Stimulated activated naive CD4-positive, alpha-beta T cell (primary cell): ENCODE results near the gene LMNTD2.
"Not testable (repeated sequence)": the region's sequence is repeated elsewhere in the genome, so short reads cannot be mapped to it uniquely, and the experiment has no call there.

Experiments
- DNase-seq, 6 experiments: peaks; one replicate each; lab custom pipeline; 2025; lab: John Stamatoyannopoulos, UW

The LMNTD2 gene

GRCh38 chr11:532986-533585 is 27.5 kb downstream of the LMNTD2 start:
- DNase-seq = no peak

GRCh38 chr11:532527-532985 is 28.0 kb downstream of the LMNTD2 start:
- no peak for DNase-seq

GRCh38 chr11:531919-532526 is 28.5 kb downstream of the LMNTD2 start:
- no peak for DNase-seq

- DNase-seq = no peak
These were observed 29.3 kb downstream of the LMNTD2 start for GRCh38 chr11:530960-531831.

DNA sequence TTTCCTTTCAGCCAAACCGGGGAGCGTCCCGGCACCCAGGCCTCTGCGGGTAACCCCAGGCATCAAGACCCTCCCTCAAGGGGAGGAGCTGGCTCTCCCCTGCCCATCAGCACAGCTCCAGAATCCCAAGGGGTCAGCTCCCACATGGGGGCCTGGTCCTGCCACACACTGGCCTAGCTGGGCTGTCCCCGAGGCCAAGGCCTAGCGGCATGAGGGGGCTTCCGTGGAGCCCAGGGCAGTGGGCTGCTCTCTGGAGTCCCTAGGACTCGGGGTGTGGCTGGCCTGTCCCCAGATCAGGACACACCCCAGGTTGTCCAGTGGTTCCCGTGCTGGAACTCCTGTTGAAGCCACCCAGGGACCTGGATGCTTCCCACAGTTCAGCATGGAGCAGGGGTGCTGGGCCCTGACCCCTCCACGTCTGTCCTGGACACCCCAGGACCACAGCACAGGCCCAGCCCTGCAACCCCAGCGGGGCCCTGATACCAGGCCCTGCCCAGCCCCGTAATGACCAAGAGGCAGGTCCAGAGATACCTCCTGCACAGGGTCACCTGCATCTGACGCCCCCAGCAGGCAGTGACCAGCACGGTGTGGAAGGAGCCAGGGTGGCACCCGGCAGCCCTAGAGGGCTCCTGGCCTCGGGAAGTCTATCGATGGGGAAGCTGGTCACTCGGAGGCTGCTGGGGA is 30.7 kb downstream of the LMNTD2 start:
- DNase-seq = no peak

DNA sequence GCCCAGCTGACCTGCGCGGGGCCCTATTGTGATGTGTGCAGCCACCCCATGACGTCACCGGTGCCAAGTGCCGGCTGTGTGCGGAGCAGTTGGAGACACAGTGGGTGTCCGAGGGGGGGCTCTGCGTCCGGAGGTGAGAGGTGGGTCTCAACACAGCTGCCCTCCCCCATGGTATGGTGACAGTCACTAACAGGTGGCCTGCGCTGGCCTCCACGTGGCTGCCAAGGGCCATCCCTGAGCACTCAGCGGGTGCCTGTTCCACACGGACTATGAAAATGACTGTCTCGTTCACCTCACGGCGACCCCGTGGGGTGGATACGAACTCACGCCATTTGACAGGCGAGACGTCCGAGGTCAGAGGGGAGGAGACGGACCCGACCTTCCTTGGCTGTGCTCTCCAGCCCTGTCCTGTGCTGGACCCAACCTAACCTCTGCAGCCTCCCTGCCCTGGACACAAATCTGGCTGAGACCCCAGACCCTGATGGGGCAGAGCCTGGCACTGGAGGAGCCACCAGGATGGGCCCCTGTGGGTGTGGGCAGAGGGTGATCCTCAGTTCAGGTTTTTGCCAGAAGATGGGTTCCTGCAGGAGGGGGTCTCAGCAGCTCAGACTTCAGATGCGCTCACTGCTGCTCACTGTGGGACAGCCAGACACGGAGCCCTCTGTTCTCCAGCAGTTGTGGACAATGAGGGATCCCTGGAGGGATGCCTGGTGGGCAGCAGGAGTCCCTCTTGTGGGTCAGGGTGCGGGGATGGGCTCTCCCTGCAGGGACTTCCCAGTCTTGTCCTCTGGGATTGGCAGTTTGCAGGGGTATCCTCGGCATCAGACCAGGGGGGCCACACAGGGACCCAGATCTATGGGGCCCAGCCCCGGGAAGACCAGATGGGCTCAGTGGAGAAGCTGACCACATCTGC is 31.5 kb downstream of the LMNTD2 start:
- DNase-seq = no peak

DNA sequence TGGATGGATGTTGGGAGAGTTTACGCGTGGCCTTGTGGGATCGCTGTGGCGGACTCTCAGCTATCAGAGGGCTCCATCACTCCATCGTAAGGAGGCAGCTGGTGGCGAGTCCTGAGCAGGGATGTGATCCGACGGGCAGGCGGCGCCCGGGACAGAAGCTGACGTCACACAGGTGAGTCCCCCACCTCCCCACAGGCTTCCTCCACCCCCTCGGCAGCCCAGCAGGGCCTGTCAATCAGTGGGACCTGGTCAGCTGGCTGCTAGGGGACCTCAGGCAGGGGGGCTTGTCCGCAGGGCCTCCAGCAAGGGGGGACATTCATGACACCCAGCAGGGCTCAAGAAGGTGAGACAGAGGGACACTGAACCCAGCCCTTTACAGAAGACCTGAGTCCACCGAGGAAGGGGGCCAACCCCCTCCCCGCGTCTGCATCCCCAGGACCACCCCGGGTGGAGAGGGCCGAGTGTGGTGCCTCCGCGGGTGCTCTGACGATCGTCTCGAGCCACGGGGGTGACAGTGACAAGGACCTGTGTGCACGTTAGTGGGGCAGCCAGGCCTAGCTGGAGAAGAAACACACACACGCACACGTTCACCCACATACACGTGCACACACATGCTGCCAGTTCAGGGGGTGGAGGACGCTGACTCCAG is 32.2 kb downstream of the LMNTD2 start:
- DNase-seq = no peak

DNA sequence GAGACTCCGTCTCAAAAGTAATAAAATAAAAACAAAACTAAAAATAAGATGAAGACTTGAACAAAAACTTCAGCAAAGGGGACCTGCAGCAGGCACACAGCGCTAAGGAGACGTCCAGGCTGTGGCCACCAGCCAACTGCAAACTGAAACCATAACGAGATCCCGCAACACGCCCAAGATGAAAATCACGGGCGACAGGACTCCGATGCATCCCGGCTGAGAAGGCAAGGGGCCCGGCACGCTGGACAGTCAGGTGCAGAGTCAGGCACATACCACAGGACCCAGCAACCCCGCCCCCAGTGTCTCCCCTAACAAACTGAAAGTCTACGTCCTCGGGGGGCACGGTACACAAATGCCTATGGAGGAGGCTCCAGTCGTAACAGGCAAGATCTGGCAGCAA is 34.3 kb downstream of the LMNTD2 start:
- DNase-seq = no peak

DNA sequence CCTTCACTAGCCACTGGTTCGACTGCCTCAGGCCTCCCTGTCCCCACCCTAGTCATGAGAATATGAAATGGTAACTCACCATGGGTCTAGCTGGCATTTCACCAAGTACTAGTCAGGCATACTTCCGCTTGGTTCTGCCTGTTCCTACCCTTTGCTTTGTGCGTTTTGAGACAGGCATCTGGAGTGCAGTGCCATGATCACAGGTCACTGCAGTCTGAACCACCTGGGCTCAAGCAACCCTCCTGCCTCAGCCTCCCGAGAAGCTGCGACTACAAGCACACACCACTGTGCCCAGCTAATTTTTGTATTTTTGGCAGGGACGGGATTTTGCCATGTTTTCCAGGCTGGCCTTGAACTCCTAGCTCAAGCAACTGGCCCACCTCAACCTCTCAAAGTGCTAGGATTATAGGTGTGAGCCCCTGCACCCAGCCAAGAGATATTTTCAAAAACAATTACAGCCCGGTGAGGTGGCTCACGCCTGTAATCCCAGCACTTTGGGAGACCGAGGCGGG is 39.3 kb downstream of the LMNTD2 start:
- DNase-seq = no peak

- no peak for DNase-seq
These were observed 39.9 kb downstream of the LMNTD2 start for GRCh38 chr11:520428-521176.

- DNase-seq = no peak
These were observed 41.9 kb downstream of the LMNTD2 start for GRCh38 chr11:518463-519202.

GRCh38 chr11:516918-517685 is 43.4 kb downstream of the LMNTD2 start:
- not testable (repeated sequence) for DNase-seq

- no peak for DNase-seq
These were observed 44.1 kb downstream of the LMNTD2 start for GRCh38 chr11:516400-516799.

DNA sequence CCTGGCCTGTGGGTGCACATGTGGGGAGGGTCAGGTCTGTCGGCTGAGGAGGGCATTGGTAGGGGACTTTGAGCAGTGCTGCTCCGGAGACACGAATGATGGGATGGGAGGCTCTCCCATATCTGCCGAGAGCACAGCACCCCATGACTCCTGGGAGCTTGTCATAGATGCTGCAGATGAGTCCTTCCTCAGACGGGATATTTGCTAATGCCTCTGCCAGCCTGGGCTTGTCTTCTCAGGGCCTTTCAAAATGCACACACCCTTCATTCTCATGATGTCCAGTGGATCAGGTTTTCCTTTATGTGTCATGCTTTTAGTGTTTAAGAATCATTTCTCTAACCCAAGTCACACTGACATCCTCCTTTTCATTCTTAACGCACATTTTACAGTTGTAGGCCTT is 45.4 kb downstream of the LMNTD2 start:
- no peak for DNase-seq

GRCh38 chr11:514606-515005 is 45.9 kb downstream of the LMNTD2 start:
- DNase-seq = no peak

GRCh38 chr11:512761-513595 is 47.6 kb downstream of the LMNTD2 start:
- no peak for DNase-seq

DNA sequence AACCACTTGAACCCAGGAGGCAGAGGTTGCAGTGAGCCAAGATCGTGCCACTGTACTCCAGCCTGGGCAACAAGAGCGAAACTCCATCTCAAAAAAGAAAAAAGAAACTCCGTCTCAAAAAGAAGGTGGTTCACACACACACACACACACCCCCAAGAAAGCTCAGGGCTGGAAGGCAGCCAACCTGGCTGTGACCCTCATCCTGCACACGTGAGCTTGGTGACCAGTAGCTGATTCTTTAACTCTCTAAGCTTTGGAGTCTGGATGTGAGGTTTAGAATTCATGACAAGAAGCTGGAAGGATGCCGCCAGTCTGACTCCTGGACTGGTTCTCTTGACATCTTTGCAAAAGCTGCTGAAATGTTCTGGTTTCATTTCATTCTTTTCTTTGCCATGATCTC is 51.6 kb downstream of the LMNTD2 start:
- no peak for DNase-seq
